ENCODE measurements around the gene DKC1.

The DKC1 gene

GRCh38 chrX:154727418-154727817 lies 35.2 kb upstream of the DKC1 start (continued):
- no peak for TF ChIP-seq ZNF335 (tag by site-specific recombination; conservative IDR thresholded peaks at IDR 0.05)
- no peak for TF ChIP-seq ZNF549 (tag by site-specific recombination; IDR thresholded peaks at IDR 0.05)
- TF ChIP-seq ZBTB10 (tag by site-specific recombination; IDR thresholded peaks at IDR 0.05), result no peak
- TF ChIP-seq SALL2 (tag by site-specific recombination; IDR thresholded peaks at IDR 0.05; ENCODE audit: borderline replicate concordance), result no peak
- no peak for TF ChIP-seq ZNF23 (tag by site-specific recombination; IDR thresholded peaks at IDR 0.05; ENCODE audit: borderline replicate concordance)
- TF ChIP-seq ZNF114 (tag by site-specific recombination; IDR thresholded peaks at IDR 0.05), result no peak

GRCh38 chrX:154727871-154728270 lies 34.8 kb upstream of the DKC1 start:
- H3K27ac ChIP-seq (ENCODE audit: extremely low read depth, low read depth, low read length), result no peak overlapping the region
- POLR2A ChIA-PET, result no interaction called here
- peaks cover 4% of the 10 kb centered on the region; the same call in 1 of the 2 replicates for H3K4me1 ChIP-seq (ENCODE audit: control insufficient read depth, insufficient read depth, low read length)
- CTCF ChIA-PET, result interaction anchor here (0.7 to 7.5 kb wide), 4 partner anchors 8 to 960 kb away, joined by 3 to 46 read pairs (median 14); no protein-coding TSS in a partner anchor
- no peak overlapping the region for H3K4me3 ChIP-seq (ENCODE audit: low read depth, low read length)
- H3K36me3 ChIP-seq (ENCODE audit: control insufficient read depth in 2 of 2, insufficient read depth in 1 of 2, low read length in 2 of 2), result no peaks in the 10 kb centered on the region
- H3K9me3 ChIP-seq (ENCODE audit: control insufficient read depth, insufficient read depth, low read depth, low read length), result no peaks in the 10 kb centered on the region
- TF ChIP-seq SALL2 (tag by site-specific recombination; IDR thresholded peaks at IDR 0.05; ENCODE audit: borderline replicate concordance) (no peak), ZFP3 (tag by site-specific recombination; IDR thresholded peaks at IDR 0.05; ENCODE audit: low read depth) (no peak), PRDM10 (tag by site-specific recombination; IDR thresholded peaks at IDR 0.05) (no peak), ZNF174 (tag by site-specific recombination; IDR thresholded peaks at IDR 0.05) (no peak), ZNF677 (tag by site-specific recombination; IDR thresholded peaks at IDR 0.05) (no peak), GLI2 (tag by site-specific recombination; IDR thresholded peaks at IDR 0.05; ENCODE audit: borderline replicate concordance, low read depth) (no peak), ZNF791 (tag by site-specific recombination; IDR thresholded peaks at IDR 0.05) (no peak), ZFHX2 (tag by site-specific recombination; conservative IDR thresholded peaks at IDR 0.05) (no peak), KLF10 (tag by site-specific recombination; IDR thresholded peaks at IDR 0.05) (no peak), ZNF366 (tag by site-specific recombination; conservative IDR thresholded peaks at IDR 0.05) (no peak), ZNF776 (tag by site-specific recombination; IDR thresholded peaks at IDR 0.05; ENCODE audit: borderline replicate concordance) (no peak), ZNF2 (tag by site-specific recombination; IDR thresholded peaks at IDR 0.05) (no peak), ZNF560 (tag by site-specific recombination; IDR thresholded peaks at IDR 0.05; ENCODE audit: borderline replicate concordance) (no peak), ZNF214 (tag by site-specific recombination; IDR thresholded peaks at IDR 0.05; ENCODE audit: borderline replicate concordance) (no peak)
